ENCODE data around the gene AHNAK2.

DNA sequence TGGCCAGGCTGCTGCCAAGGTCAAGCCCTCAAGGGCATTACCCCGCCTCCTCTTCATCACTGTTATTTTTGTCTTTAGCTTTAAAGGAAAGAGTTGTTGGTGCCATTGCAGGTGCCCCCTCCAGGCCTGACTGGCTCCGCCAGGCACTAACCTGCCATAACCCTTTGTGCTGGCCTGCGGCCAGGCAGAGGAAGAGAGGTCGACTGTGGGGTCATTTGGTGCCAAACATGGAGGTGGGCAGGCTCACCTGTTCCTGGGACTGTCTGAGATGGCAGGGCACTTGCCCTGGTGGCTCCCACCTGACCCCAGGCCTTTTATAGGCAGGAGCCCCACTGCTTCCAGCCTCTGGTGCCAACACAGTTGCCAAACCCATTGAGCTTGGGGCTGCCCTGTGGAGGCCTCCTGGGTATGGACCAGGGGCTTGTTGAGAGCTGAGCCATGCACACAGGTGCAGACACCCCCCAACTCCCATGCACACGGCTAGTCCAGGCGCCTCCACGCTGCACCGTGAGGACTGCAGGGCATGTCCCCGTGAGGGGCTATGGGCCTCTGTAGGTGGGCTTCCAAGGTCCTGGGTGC is 82.9 kb downstream of the AHNAK2 start:
- TF ChIP-seq CTCF (conservative IDR thresholded peaks at IDR 0.05 in 1 of 2, IDR thresholded peaks at IDR 0.05 in 1 of 2; ENCODE audit: extremely low read depth in 1 of 2, insufficient read depth in 1 of 2, low read depth in 1 of 2, low read length in 2 of 2) = no peak
- TF ChIP-seq EZH2 (IDR thresholded peaks at IDR 0.05; ENCODE audit: borderline replicate concordance, low read length) = no peak
